ENCODE results near the gene COG5.

COG5 gene

DNA sequence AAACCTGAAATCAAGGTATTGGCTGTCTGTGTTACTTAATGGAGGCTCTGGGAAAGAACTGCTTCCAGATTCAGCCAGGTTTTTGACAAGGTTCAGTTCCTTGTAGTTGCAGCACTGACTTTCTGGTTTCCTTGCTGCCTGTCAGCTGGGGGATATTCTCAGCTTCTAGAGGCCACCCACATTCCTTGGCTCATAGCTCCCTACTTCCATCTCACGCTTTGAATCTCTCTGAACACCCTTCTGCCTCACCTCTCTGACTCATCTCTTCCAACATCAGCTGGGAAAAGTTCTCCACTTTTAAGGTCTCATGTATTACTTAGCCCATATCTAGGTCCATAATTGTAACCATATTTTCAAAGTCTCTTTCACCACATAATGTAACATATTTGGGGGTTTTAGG, 116.7 kb downstream of the COG5 start:
- H3K4me1 ChIP-seq = no peaks in the 10 kb centered on the region; the same call in 1 of the 2 replicates
- no peak for DNase-seq
- TF ChIP-seq, protein P1, sequence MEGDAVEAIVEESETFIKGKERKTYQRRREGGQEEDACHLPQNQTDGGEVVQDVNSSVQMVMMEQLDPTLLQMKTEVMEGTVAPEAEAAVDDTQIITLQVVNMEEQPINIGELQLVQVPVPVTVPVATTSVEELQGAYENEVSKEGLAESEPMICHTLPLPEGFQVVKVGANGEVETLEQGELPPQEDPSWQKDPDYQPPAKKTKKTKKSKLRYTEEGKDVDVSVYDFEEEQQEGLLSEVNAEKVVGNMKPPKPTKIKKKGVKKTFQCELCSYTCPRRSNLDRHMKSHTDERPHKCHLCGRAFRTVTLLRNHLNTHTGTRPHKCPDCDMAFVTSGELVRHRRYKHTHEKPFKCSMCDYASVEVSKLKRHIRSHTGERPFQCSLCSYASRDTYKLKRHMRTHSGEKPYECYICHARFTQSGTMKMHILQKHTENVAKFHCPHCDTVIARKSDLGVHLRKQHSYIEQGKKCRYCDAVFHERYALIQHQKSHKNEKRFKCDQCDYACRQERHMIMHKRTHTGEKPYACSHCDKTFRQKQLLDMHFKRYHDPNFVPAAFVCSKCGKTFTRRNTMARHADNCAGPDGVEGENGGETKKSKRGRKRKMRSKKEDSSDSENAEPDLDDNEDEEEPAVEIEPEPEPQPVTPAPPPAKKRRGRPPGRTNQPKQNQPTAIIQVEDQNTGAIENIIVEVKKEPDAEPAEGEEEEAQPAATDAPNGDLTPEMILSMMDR (IDR thresholded peaks at IDR 0.05; ENCODE audit: low read depth, low read length) = no peak
- H3K36me3 ChIP-seq = no peaks in the 10 kb centered on the region
- H3K9me3 ChIP-seq = no peaks in the 10 kb centered on the region
- H3K27me3 ChIP-seq = no peaks in the 10 kb centered on the region
- no peak overlapping the region for H3K4me3 ChIP-seq (ENCODE audit: low read depth, low read length)

DNA sequence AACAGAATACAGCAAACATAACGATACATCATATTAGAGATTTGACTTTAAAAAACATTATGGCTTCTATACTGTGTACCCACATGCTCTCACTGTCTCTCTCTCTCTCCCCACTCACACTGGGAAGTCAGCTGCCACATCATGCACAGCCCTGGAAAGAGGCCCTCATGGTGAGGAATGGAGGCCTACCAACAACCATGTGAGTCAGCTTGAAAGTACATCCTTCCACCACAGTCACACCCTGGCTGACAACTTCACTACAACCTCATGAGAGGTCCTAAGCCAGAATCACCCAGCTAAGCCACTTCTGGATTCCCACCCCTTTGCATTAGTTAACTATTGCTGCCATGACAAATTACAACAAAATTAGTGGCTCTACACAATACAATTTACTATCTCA, 117.2 kb downstream of the COG5 start:
- TF ChIP-seq, protein P1 (IDR thresholded peaks at IDR 0.05; ENCODE audit: low read depth, low read length) = no peak
- H3K36me3 ChIP-seq = no peaks in the 10 kb centered on the region

DNA sequence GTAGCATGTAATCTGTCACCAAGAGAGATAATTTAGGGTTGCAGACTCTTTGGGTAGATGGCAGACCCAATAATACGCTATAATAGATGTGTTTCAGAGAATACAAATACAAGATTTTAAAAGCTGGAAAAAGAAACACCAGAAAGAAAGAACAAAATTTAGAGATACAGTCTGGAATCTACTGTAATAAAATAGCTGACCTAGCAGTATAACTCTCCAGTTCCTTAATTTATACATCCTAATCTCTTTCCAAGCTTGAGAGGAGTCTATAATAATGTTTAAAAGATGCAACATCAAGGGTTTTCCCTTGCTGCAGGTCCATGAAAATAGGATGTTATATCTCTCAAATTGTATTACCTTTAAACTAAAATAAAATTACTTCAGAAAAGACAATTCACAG, 121.0 kb downstream of the COG5 start:
- Histone ChIP-seq H3K36me3 (no peaks in the 10 kb centered on the region), H3K27me3 (no peaks in the 10 kb centered on the region), H3K4me3 (ENCODE audit: low read depth, low read length) (no peak overlapping the region), H3K9me3 (no peaks in the 10 kb centered on the region), H3K4me1 (no peaks in the 10 kb centered on the region; the same call in 1 of the 2 replicates)
- DNase-seq = no peak
- TF ChIP-seq, protein P1 (IDR thresholded peaks at IDR 0.05; ENCODE audit: low read depth, low read length) = no peak

More for the DNA sequence above, 117.2 kb downstream of the COG5 start:
- DNase-seq = no peak
- Histone ChIP-seq H3K4me1 (no peaks in the 10 kb centered on the region; the same call in 1 of the 2 replicates), H3K4me3 (ENCODE audit: low read depth, low read length) (no peak overlapping the region), H3K27me3 (no peaks in the 10 kb centered on the region), H3K9me3 (no peaks in the 10 kb centered on the region)

DNA sequence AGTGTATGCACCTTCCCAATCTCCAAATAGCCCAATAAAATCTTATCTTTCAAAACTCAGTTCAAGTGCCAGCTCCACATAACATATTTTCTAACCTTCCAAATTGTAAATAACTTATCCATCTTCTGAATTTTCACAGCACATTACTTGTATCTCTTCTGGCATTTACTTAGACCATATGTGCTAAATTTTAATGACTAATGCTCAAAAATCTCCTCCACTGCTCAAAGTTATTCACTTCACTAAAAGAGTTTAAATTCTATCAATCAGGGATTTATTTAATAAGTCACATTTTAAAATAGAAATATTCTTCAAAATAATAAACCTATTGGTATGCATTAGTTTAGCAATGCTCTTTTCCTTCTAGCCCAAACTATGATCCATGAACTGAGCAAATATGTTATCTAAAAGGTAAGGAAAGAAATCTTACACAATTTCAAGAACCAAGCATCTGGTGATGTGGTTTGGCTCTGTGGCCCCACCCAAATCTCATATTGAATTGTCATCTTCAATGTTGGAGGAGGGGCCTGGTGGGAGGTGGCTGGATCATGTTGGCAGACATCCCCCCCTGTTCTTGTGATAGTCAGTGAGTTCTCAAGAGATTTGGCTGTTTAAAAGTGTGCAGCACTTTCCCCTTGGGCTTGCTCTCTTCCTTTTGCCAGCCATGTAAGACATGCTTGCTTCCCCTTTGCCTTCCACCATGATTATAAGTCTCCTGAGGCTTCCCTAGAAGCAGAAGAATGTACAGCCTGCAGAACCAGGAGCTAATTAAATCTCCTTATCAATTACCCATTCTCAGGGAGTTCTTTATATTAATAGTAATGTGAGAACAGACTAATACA, 121.9 kb downstream of the COG5 start:
- no peaks in the 10 kb centered on the region for H3K36me3 ChIP-seq
- no peaks in the 10 kb centered on the region for H3K9me3 ChIP-seq
- H3K4me1 ChIP-seq = no peaks in the 10 kb centered on the region; the same call in 1 of the 2 replicates
- no peak overlapping the region for H3K4me3 ChIP-seq (ENCODE audit: low read depth, low read length)
- DNase-seq = no peak
- TF ChIP-seq, protein P1 (IDR thresholded peaks at IDR 0.05; ENCODE audit: low read depth, low read length) = no peak
- H3K27me3 ChIP-seq = no peaks in the 10 kb centered on the region

DNA sequence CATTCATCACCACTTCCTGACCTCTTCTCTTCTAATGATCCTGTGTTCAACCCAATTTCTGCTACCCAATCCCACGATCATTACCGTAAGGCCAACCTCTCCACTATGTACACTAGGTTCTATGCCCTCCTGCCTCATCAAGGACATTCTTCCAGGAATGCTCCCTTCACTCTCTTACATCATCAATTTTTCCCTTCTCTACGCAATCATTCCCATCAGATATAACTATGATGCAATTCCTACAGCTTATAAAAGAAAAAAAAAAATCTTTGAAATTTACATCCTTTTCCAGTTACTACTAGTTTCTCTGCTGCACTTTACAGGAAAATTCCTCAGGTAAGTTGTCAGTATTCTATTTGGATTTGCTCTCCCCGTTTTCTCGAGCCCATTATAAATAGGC, 124.7 kb downstream of the COG5 start:
- TF ChIP-seq, protein P1 (IDR thresholded peaks at IDR 0.05; ENCODE audit: low read depth, low read length) = no peak

DNA sequence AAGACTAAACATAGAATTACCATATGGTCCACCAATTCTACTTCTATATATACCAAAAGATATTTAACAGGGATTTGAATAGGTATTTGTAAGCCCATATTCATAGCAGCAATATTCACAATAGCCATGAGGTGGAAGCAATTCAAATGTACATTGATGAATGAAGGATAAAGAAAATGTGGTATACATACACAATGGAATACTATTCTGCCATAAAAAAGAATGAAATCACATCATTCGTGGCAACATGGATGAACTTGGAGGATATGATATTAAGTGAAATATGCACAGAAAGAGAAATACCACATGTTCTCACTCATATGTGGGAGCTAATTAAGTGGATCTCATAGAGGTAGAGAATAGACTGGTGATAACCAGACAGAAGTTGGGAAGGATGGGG, 128.0 kb downstream of the COG5 start:
- H3K27me3 ChIP-seq = no peaks in the 10 kb centered on the region
- H3K36me3 ChIP-seq = no peaks in the 10 kb centered on the region
- H3K9me3 ChIP-seq = no peaks in the 10 kb centered on the region
- DNase-seq = no peak
- TF ChIP-seq, protein P1 (IDR thresholded peaks at IDR 0.05; ENCODE audit: low read depth, low read length) = no peak
- H3K4me3 ChIP-seq (ENCODE audit: low read depth, low read length) = no peak overlapping the region
- no peaks in the 10 kb centered on the region for H3K4me1 ChIP-seq

More for the DNA sequence above, 124.7 kb downstream of the COG5 start:
- no peaks in the 10 kb centered on the region; the same call in 1 of the 2 replicates for H3K4me1 ChIP-seq
- H3K27me3 ChIP-seq = no peaks in the 10 kb centered on the region
- H3K9me3 ChIP-seq = no peaks in the 10 kb centered on the region
- H3K36me3 ChIP-seq = no peaks in the 10 kb centered on the region
- DNase-seq = no peak
- no peak overlapping the region for H3K4me3 ChIP-seq (ENCODE audit: low read depth, low read length)
